Esophagus mucosa (tissue), 1 donor: Measurements from ENCODE around the gene NELL1. TPM values are rescaled to one million over a fixed set of nuclear protein-coding genes. Genes with fewer than 3 reads are reported as not detected.
"Not testable (repeated sequence)": the region's sequence is repeated elsewhere in the genome, so short reads cannot be mapped to it uniquely, and the experiment has no call there.

Experiments used
- ATAC-seq: fragments of 200-7000 bp; cut with Tn5 transposase; one replicate; pipeline ENCODE4 v1.9.1; 2020
- total RNA-seq: library from RNA; stranded (reverse); gene quantifications from one replicate; pipeline ENCODE4 v1.2.4, GENCODE V29; 2023
- donor health status: DM: yes; HTN: yes; CAD: no.

NELL1 gene
- total RNA-seq, 1 donor from 2014 or later = not detected

DNA sequence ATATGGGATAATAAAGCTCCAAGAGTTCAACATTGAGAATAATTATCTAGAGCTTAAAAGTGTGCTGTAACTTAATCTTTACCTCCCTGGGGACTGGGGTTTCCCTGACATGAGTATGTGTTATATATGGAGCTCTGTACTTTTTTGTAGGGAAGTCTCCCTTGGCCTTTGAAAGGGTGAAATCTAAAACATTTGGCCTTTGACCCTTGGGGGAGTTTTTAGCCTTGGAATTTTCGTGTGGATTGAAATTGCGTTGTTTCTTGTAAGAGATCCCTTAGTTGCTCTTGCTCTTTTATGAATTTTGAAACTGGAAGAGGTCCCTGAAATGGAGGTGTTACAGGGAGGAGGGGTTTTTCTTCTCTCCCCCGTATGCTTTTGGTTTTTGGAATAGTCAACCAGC is 450.0 kb downstream of the NELL1 start:
- ATAC-seq = no peak

DNA sequence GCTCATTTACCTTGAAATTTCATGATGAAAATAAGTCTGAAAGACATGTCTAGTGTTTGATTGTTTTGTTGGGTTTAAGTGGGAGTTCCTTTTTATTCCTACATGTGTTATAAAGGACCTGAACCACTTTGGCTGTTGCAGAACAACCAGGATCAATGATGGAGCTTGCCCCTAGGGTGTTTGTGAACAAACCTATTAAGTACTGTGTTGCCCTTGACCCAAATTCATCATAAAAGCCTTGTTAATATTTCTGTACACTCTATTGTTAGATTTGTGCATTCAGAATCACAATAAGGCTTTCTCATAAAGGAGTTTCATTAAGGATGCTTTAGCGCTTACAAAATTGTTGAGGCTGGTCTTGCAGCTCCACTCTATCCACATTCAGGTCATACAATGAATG is 452.6 kb downstream of the NELL1 start:
- no peak for ATAC-seq

- no peak for ATAC-seq
These were observed 453.1 kb downstream of the NELL1 start for GRCh38 chr11:21122523-21122922.

DNA sequence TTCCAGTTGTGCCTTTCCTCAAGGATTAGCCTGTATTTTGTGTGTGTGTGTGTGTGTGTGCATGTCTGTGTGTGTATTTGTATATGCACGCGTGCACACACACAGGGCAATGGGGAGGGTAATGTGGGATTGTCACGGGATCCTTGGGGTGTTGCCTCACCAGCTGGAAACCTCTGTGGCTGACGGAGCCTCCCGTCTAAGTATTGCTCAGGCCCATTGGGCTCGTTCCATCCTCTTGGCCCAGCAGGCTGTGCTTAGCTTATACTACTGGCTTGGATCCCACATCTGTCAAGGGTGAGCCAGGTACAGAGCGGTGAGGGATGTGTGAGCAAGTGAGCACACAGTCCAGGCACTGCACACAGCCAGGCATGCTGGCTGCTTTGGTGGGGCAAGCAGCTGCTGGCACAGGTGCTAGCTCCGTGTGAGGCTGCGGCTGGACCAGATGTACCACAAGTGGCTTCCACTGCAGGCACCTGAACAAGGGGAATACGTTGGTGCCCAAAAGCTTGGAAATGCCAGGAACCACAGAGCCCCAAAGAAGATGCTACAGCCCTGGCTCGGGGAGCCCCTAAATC is 462.8 kb downstream of the NELL1 start:
- no peak for ATAC-seq

GRCh38 chr11:21133244-21133643 is 463.9 kb downstream of the NELL1 start:
- ATAC-seq = no peak

- no peak for ATAC-seq
These were observed 464.3 kb downstream of the NELL1 start for GRCh38 chr11:21133722-21134121.

GRCh38 chr11:21137803-21138202 is 468.4 kb downstream of the NELL1 start:
- no peak for ATAC-seq

DNA sequence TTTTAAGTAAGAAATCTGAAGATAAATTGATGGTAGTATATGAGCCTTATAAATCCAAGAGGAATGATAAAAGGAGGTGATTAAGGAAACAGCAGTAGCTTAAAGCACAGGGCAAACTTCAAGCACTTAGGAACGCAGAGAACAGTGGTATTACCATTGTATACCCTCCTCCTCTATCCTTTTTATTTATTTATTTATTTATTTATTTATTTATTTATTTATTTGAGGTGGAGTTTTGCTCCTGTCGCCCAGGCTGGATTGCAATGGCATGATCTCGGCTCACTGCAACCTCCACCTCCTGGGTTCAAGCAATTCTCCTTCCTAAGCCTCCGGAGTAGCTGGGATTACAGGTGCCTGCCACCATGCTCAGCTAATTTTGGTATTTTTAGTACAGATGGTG is 472.2 kb downstream of the NELL1 start:
- not testable (repeated sequence) for ATAC-seq

- ATAC-seq = no peak
These were observed 472.6 kb downstream of the NELL1 start for GRCh38 chr11:21142007-21142406.

DNA sequence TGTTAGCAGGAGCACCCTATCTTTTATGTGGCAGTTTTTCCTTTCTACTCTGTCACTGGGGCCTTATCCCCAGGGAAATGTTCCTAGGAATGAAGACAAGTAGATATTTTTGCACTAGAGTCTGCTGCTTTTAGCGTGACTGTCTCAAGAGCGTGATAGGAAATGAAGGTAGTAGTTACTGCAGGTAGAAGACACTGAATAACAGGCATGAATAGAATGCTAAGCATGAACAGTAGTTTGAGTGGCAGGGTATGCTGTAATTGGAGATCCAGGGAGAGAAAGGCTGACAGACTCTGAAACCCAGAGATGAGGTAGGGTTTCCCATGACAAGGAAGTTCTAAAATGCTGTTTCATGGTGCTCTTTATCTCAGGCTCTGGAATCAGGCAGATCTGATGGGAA is 475.1 kb downstream of the NELL1 start:
- no peak for ATAC-seq

- no peak for ATAC-seq
These were observed 479.0 kb downstream of the NELL1 start for GRCh38 chr11:21148376-21148775.

- ATAC-seq = no peak
These were observed 490.8 kb downstream of the NELL1 start for GRCh38 chr11:21160140-21160539.

- no peak for ATAC-seq
These were observed 500.3 kb downstream of the NELL1 start for GRCh38 chr11:21169639-21170038.

- no peak for ATAC-seq
These were observed 504.1 kb downstream of the NELL1 start for GRCh38 chr11:21173476-21173875.

GRCh38 chr11:21174781-21175180 is 505.4 kb downstream of the NELL1 start:
- no peak for ATAC-seq

GRCh38 chr11:21177379-21177778 is 508.0 kb downstream of the NELL1 start:
- ATAC-seq = no peak

- ATAC-seq = no peak
These were observed 510.4 kb downstream of the NELL1 start for GRCh38 chr11:21179770-21180169.

DNA sequence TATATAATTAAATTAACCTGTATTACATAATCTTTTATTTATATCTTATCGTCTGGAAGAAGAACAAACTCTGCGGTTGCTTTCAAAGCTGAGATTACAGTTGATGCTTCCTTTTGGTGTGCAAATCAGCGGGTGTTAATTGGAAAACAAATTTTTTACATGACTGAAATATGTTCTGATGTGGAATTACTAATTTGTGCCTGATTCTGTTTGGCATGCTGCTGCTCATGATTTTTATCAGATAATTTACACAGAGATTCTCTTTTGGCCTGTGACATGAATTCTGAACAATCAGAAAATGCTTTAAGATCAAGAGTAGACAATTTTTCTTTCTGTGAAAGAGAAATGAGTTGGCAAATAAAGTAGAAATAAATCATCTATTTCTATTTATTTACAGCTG is 510.8 kb downstream of the NELL1 start:
- ATAC-seq = no peak

DNA sequence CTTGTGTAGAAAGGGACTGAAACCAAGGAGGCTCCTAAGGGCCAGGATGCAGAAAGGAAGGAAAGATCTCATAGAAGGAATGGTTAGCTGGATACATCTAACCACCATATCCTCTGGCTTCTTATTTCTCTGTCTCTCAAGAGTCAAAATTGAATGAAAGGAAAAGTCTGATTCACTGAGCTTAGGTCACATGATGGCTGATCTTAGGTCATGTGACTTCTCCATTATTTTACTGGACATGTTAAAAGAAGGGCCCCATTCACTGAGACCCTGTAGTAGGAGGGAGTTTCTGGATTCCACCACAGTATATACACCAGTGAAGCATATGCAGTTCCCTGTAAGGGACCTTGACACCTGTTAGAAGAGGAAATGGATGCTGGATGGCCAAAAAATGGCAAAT is 516.6 kb downstream of the NELL1 start:
- no peak for ATAC-seq

GRCh38 chr11:21190181-21190580 is 520.8 kb downstream of the NELL1 start:
- ATAC-seq = no peak

GRCh38 chr11:21195995-21196394 is 526.6 kb downstream of the NELL1 start:
- ATAC-seq = no peak

DNA sequence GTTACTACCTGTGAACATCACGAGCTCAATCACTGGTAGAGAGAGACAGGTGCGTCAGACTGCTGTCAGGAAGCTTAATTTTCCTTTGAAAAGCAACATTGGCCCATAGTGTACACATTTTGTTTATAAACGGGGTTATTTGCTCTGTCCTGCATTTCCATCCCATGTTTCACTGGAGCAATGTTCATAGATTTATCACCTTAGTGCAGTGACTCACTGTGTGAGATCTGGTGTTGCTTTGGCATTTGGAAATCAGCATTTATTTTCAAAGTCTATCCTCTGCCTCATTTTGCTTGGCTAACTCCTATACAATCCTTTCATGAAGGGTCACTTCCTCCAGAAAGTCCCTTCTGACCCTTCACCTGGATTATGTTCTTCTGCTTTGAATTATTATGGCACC is 529.1 kb downstream of the NELL1 start:
- ATAC-seq = no peak

- ATAC-seq = no peak
These were observed 535.8 kb downstream of the NELL1 start for GRCh38 chr11:21205205-21205604.

DNA sequence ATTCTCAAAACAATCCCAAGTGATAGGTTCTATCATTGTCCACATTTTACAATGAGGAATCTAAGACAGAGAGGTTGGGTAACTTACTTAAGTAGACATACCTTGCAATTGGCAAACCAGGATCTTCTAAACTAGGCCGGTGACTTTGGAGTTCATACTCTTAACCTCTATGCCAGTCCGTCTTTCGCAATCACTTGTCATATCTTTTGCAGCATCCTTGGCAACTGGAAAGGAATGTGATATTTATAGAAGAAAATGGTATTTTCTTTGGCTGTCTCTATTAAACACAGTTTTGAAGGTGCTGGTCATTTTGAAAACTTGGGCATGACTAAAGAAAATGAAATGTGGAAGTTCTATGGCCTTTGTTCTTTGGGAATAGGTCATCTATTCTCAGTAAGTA is 556.5 kb downstream of the NELL1 start:
- ATAC-seq = no peak

- no peak for ATAC-seq
These were observed 559.8 kb downstream of the NELL1 start for GRCh38 chr11:21229224-21229623.
